GM18502 (cell line): ENCODE results near the gene POU6F1.

Experiments
- ATAC-seq: cut with Tn5 transposase; IDR thresholded peaks from one replicate; pipeline ENCODE4 v1.9.1; 2021; ENCODE audit warnings: mild to moderate bottlenecking; ENCODE audit not compliant: unreplicated experiment, poor library complexity

Gene POU6F1

DNA sequence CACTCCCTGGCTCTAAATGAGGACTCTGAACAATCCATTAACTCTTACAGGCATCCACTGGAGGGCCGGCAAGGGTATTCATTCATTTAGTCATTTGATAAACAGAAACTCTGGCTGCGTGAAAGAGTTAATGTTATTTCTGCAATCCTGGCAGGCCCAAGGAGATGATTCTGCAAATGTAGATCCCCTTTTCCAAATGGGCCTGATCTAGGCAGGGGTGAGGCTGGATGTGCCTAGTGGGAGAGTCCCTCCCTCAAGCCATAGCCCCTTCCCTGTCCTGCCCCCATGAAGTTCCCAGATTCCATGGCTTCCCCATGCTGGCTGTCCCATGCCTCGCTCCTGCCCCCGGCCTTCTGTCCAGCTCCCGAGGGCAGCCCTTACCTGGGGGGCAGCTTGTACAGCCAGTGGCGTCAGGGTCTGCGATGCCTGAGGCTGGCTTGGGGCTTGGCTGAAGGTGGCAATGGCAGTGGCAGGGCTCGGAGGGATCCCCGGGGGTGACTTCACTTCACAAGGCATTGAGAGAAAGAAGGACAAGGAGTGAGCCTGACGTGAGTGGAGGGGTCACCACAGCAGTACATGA, 18.4 kb downstream of the POU6F1 start:
- no peak for ATAC-seq

- ATAC-seq: no peak
Observed at GRCh38 chr12:51198568-51199365, 19.1 kb downstream of the POU6F1 start.

DNA sequence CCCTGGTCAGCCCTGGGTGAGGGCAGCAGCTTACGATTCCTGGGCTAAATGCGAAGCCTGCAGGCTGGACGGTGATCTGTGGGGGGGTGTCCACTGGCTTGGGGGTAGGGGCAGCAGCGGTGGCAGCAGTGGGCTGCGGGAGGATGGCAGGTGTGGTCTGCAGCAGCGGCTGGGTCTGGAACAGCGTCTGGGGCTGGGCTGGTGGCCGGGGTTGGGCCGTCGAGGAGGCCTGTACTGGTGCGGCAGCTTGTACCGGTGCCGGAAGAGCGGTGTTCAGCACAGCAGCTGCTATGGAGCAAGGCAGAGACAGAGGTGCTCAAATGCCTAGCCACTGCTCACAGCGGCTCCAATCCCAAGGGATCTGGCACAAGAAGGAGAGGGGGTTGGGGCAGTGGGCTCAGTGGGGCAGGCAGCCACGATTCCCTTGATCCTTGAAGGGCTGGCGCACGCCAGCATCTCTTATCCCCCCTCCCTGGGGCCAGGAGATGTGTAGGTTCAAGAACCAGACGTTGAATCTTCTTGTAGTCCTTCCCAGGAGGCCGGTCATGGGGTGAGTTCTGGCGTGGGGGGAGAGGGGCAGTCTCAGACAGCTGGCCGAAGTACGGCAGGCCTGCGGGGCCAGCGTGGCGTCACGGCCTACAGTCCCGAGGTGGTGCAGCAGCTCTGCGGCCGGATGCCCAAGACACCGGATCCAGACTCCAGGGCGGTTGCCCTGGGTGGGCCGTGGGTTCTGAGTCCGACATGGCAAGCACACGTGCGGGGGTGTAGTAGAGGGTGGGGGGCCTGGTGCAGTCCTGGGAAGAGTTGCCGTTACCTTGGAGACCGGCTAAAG, 19.9 kb downstream of the POU6F1 start:
- ATAC-seq: no peak

- no peak for ATAC-seq
Observed at GRCh38 chr12:51196547-51196946, 21.3 kb downstream of the POU6F1 start.

GRCh38 chr12:51195841-51196240, 22.0 kb downstream of the POU6F1 start:
- ATAC-seq: no peak

GRCh38 chr12:51192284-51192671, 25.6 kb downstream of the POU6F1 start:
- no peak for ATAC-seq

DNA sequence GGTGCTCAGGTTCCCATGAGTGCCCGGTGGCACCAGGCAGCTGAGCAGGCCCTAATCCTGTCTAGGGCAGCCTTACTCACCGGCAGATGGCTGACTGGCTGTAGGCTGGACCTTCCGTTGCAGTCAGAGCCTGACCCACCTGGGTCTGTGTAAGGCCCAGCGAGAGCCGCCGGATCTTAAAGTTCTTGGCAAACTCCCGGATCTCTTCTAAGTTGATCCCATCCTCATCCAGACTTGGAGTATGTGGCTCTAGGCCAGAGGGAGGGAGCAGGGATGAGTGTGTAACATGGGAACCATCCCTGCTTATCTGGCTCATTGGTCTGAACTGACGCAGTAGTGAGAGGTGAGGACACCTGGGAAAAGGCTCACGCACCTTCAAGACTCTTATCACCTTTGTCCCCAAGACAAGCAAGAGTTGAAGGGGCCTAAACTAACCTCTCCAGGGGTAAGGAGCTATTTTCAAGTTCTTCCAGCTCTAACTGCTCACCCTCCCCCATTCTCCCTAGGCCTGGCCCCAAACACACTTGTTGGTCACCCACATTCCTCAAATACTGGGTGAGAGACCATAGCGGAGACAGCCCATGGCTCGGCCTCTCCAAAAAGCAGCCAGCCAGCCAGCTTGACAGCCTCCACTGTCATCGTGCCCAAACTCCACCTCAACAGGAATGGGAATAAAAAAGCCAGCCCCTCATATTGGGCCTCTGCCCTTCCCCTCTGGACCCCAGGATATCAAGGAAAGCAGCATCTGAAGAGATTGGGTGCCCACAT, 26.2 kb downstream of the POU6F1 start:
- no peak for ATAC-seq

- ATAC-seq: no peak
Observed at GRCh38 chr12:51190820-51191219, 27.0 kb downstream of the POU6F1 start.

DNA sequence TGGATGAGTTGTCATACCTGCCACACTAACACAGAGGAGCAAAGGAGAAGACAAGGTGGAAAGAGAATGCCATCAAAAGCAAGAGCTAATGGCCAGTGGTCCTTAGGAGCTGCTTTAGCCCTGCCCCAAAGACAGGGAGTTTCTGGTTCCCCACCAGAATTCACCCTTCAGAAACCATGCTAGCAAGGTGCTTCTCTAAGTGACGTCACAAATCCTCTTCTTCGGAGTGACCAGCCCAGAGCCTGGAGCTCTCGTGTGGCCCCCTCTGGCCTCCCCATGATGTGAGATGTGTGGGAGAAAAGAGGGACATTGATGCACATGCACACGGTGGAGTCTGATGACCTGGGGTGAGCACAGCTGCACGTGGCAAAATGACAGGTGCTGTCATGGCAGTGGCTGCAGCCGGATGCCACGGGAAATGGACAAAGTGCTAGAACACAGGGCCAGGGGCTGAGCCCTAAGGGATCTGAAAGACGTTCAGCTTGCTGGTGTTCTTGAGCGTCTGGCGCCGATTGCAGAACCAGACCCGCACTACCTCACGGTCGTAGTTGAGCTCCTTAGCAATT, 28.0 kb downstream of the POU6F1 start:
- ATAC-seq: no peak

- ATAC-seq: peak; percentile 69
Observed at GRCh38 chr12:51188359-51189051, 29.4 kb downstream of the POU6F1 start.

GRCh38 chr12:51187370-51187987, 30.4 kb downstream of the POU6F1 start:
- no peak for ATAC-seq

DNA sequence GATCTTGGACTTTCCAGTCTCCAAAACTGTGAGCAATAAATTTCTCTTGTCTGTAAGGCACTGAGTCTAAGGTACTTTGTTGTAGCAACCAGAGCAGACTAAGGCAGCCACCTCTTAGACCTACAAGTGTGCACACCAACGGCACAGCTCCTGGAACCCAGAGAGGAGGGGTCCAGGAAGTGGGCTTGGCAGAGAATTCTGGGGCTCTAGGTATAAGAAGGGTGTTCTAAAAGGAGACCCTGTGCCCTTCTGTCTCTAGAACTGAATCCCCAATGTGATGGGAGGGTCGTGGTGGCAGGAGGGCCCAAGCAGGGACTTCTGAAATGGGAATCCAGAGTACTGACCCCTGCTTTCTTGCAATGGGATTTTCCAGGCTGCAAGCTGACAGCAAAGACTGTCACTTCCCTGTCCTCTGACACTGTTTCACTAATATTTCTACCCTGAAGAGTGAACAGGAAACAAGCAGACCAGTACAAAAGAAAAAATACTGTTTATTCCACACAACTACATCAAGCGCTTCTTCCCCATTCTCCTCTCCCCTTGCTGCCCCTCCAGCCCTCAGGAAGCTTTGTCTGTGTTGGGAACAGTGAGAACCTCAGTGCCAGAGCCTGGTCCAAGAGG, 31.3 kb downstream of the POU6F1 start:
- no peak for ATAC-seq

DNA sequence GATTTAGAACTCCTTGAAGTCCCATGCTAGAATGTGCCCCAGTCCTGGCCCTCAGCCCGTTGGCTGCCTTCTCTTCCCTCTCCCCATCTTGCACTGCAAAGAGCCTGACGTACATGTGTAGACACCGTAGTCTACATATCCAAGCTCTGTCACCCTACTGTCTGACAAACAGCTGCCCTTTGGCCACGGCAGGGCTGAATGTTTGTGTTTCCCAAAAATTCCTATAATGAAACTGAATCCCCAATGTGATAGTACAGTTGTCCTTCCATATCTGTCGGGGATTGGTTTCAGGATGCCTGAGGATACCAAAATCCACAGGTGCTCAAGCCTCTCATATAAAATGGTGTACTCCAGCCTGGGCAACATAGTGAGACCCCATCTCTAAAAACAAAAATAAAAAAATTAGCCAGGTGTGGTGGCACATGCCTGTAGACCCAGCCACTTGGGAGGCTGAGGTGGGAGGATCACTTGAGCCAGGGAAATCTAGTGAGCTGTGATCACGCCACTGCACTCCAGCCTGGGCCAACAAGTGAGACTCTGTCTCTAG, 32.6 kb downstream of the POU6F1 start:
- no peak for ATAC-seq

- no peak for ATAC-seq
Observed at GRCh38 chr12:51183816-51184215, 34.0 kb downstream of the POU6F1 start.

DNA sequence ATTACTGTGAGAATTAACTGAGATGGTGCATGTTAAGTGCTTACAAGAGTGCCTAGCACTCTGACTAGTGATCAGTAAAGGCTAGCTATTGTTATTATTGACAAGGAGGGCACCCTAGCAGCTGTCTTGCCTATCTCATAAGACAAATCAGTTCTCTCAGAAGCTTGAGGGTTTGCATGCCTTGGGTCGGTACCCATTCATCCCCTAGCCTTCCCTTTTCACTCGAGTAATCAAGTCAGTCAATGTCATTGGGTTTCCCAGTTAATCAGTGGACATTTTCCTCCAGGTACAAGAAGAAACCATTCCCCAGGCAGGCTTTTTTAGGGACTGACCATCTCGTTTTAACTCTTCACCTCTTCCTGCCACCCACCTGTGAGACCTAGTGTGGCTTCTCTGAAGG, 34.5 kb downstream of the POU6F1 start:
- ATAC-seq: no peak

DNA sequence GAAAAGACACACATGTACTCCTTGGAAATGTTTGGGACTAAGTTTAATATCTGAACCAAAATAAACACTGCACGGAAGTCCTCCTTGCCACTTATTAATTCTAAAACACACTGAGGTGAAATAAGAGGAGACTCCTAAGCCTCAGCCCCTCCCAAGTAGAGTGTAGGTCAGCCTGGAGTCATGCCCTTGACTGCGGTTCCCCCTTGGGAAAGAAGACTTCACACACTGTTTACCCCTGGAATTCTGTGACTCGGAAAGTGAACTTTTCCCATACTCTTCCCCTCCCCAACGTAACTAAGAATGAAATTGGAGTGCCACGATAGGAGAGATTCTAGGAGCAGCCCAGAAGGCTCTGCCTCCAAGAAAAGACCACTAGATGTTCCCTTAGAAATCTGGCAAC, 36.3 kb downstream of the POU6F1 start:
- ATAC-seq: no peak

DNA sequence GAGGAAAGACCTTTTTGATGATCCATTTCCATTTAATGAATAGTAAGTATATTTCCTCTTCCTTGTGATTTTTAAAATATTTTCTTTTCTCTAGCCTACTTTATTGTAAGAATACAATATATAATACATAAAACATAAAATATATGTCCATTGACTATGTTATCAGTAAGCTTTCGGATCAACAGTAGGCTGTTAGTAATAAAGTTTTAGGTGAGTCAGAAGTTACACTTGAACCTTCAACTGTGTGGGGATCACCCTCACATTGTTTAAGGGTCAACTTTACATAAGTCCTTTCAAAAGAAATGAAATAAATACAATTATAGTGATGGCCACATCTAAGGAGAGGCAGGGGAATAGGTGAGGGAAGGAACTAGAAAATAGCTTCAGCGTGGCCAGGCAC, 40.0 kb downstream of the POU6F1 start:
- ATAC-seq: no peak

GRCh38 chr12:51174501-51174900, 43.4 kb downstream of the POU6F1 start:
- ATAC-seq: no peak
